ENCODE data around the gene SH3RF3.

SH3RF3 gene

GRCh38 chr2:109398366-109399015, 269.5 kb downstream of the SH3RF3 start:
- DNase-seq: no peak

- no peak for DNase-seq
These were observed 270.1 kb downstream of the SH3RF3 start for GRCh38 chr2:109399066-109399465.

GRCh38 chr2:109400102-109400501, 271.1 kb downstream of the SH3RF3 start:
- DNase-seq: no peak

- DNase-seq: no peak
These were observed 272.4 kb downstream of the SH3RF3 start for GRCh38 chr2:109401370-109401769.

GRCh38 chr2:109402180-109402579, 273.2 kb downstream of the SH3RF3 start:
- no peak for DNase-seq

GRCh38 chr2:109402980-109403840, 274.2 kb downstream of the SH3RF3 start:
- DNase-seq: peak in 3 of 4 experiments; percentile 14 to 21 (median 15)

- DNase-seq: no peak
These were observed 274.8 kb downstream of the SH3RF3 start for GRCh38 chr2:109403841-109404201.

GRCh38 chr2:109404681-109405080, 275.7 kb downstream of the SH3RF3 start:
- no peak for DNase-seq

GRCh38 chr2:109405873-109406272, 276.9 kb downstream of the SH3RF3 start:
- no peak for DNase-seq

GRCh38 chr2:109406301-109406700, 277.3 kb downstream of the SH3RF3 start:
- DNase-seq: no peak

GRCh38 chr2:109407276-109408042, 278.5 kb downstream of the SH3RF3 start:
- DNase-seq: no peak

GRCh38 chr2:109408043-109408335, 279.0 kb downstream of the SH3RF3 start:
- no peak for DNase-seq

- DNase-seq: no peak
These were observed 280.5 kb downstream of the SH3RF3 start for GRCh38 chr2:109409321-109410038.

GRCh38 chr2:109410039-109410815, 281.2 kb downstream of the SH3RF3 start:
- DNase-seq: no peak

- no peak for DNase-seq
These were observed 282.8 kb downstream of the SH3RF3 start for GRCh38 chr2:109411640-109412325.

GRCh38 chr2:109415581-109416013, 286.6 kb downstream of the SH3RF3 start:
- DNase-seq: no peak

- no peak for DNase-seq
These were observed 288.8 kb downstream of the SH3RF3 start for GRCh38 chr2:109417701-109418335.

GRCh38 chr2:109418716-109419115, 289.7 kb downstream of the SH3RF3 start:
- DNase-seq: no peak

- DNase-seq: no peak
These were observed 290.3 kb downstream of the SH3RF3 start for GRCh38 chr2:109419171-109419756.

- DNase-seq: no peak
These were observed 291.0 kb downstream of the SH3RF3 start for GRCh38 chr2:109419960-109420370.
